ENCODE results near the gene ZNF343.

DNA sequence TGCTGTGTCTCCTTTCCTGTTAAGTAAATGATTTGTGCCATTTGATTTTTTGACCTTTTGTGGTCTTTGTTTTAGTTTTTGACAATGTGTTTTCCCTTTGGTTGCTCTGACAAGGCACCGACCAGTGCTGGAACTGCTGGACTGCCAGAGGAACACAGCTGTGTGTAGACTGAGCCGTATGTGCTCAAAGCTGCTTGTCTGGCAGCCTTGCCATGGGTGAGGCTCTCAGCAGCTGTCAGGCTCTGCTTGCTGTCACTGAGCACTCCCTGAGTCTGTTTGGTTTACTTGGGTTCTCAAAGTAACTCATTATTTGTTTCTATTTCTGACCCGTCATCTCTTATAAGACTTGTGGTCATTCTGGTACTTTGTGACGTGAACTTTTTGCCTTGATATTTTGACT is 23.1 kb downstream of the ZNF343 start:
- TF ChIP-seq, protein P1, sequence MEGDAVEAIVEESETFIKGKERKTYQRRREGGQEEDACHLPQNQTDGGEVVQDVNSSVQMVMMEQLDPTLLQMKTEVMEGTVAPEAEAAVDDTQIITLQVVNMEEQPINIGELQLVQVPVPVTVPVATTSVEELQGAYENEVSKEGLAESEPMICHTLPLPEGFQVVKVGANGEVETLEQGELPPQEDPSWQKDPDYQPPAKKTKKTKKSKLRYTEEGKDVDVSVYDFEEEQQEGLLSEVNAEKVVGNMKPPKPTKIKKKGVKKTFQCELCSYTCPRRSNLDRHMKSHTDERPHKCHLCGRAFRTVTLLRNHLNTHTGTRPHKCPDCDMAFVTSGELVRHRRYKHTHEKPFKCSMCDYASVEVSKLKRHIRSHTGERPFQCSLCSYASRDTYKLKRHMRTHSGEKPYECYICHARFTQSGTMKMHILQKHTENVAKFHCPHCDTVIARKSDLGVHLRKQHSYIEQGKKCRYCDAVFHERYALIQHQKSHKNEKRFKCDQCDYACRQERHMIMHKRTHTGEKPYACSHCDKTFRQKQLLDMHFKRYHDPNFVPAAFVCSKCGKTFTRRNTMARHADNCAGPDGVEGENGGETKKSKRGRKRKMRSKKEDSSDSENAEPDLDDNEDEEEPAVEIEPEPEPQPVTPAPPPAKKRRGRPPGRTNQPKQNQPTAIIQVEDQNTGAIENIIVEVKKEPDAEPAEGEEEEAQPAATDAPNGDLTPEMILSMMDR (conservative IDR thresholded peaks at IDR 0.05; ENCODE audit: low read depth, low read length) = no peak
- TF ChIP-seq BHLHE40 (IDR thresholded peaks at IDR 0.05; ENCODE audit: low read depth, low read length) = no peak
- no peak for TF ChIP-seq RAD21 (IDR thresholded peaks at IDR 0.05; ENCODE audit: low read length)
- no peak for TF ChIP-seq POLR2A (IDR thresholded peaks at IDR 0.05; ENCODE audit: low read depth, low read length)
- no peak for TF ChIP-seq MAFK (IDR thresholded peaks at IDR 0.05; ENCODE audit: low read depth, low read length)
- TF ChIP-seq SMC3 (IDR thresholded peaks at IDR 0.05; ENCODE audit: low read depth, low read length) = no peak
- TF ChIP-seq RFX5 (IDR thresholded peaks at IDR 0.05; ENCODE audit: low read depth, low read length) = no peak
- TF ChIP-seq FOS (IDR thresholded peaks at IDR 0.05; ENCODE audit: low read depth, low read length) = no peak
- no peak for TF ChIP-seq MAZ (IDR thresholded peaks at IDR 0.05; ENCODE audit: borderline replicate concordance, low read depth, low read length)
- TF ChIP-seq NFE2L2 (IDR thresholded peaks at IDR 0.05; ENCODE audit: low read depth, low read length) = no peak
- TF ChIP-seq CEBPB (IDR thresholded peaks at IDR 0.05; ENCODE audit: low read depth, low read length) = no peak

Data from IMR-90 (cell line).